Naive thymus-derived CD4-positive, alpha-beta T cell (primary cell): ENCODE measurements around the gene ABCC3. TPM values are rescaled to one million over a fixed set of nuclear protein-coding genes. Genes with fewer than 3 reads are reported as not detected.

ENCODE experiments used
- ATAC-seq: fragments of 150-1000 bp; cut with Tn5 transposase; 2 replicates; pipeline ENCODE4 v1.10.0; 2021; ENCODE audit warnings: mild to moderate bottlenecking, moderate library complexity
- CTCF ChIA-PET: fragments of 350-600 bp; sonication (Branson Sonifier 250); formaldehyde crosslinking; loops from one replicate; lab custom pipeline; 2021; ENCODE audit warnings: antibody characterized with exemption; lab: Charles Lee
- POLR2A ChIA-PET: fragments of 350-600 bp; sonication (Branson Sonifier 250); formaldehyde crosslinking; loops from one replicate; lab custom pipeline; 2021; ENCODE audit warnings: antibody characterized with exemption, inconsistent platforms; lab: Charles Lee
- DNase-seq, 9 donors: peaks; one replicate each; pipeline versions ENCODE4 v3.0.0 to v3.0.0-alpha.2; 2020 to 2022; ENCODE audit warnings: mixed read lengths in 1 of 9
- H3K27ac ChIP-seq: one replicate; pipeline ENCODE4 v1.7.0; 2013; ENCODE audit warnings: mild to moderate bottlenecking, low read depth, low read length, moderate library complexity
- H3K27me3 ChIP-seq, 2 donors: one replicate each; pipeline ENCODE4 v1.7.0; 2013; ENCODE audit warnings: low read length in 2 of 2, mild to moderate bottlenecking in 2 of 2, moderate library complexity in 2 of 2; ENCODE audit not compliant: control insufficient read depth in 2 of 2, insufficient read depth in 2 of 2
- H3K36me3 ChIP-seq, 3 experiments: 1 replicate in 2 of 3; 2 replicates in 1 of 3; pipeline ENCODE4 v1.7.0; 2013; ENCODE audit warnings: low read length in 3 of 3, mild to moderate bottlenecking in 3 of 3, moderate library complexity in 1 of 3; ENCODE audit not compliant: insufficient read depth in 3 of 3, control insufficient read depth in 2 of 3
- H3K4me1 ChIP-seq, 2 donors: one replicate each; pipeline ENCODE4 v1.7.0; 2013; ENCODE audit warnings: low read length in 2 of 2, mild to moderate bottlenecking in 2 of 2, moderate library complexity in 1 of 2; ENCODE audit not compliant: control insufficient read depth in 2 of 2, insufficient read depth in 2 of 2
- H3K4me3 ChIP-seq: 2 replicates; pipeline ENCODE4 v1.7.0; 2013; ENCODE audit warnings: mild to moderate bottlenecking, low read length
- H3K9me3 ChIP-seq, 3 experiments: 1 replicate in 2 of 3; 2 replicates in 1 of 3; pipeline ENCODE4 v1.7.0; 2013; ENCODE audit warnings: low read length in 3 of 3; ENCODE audit not compliant: control insufficient read depth in 2 of 3
- H3K27ac Mint-ChIP-seq, 9 donors: one replicate each; pipeline ENCODE4 v1.8.0; 2020 to 2022; ENCODE audit warnings: mixed read lengths in 9 of 9, mild to moderate bottlenecking in 8 of 9, moderate library complexity in 5 of 9, inconsistent platforms in 2 of 9
- H3K27me3 Mint-ChIP-seq, 5 donors: one replicate each; pipeline ENCODE4 v1.8.0; 2021 to 2022; ENCODE audit warnings: mixed read lengths in 5 of 5, mild to moderate bottlenecking in 1 of 5
- H3K36me3 Mint-ChIP-seq, 5 donors: one replicate each; pipeline ENCODE4 v1.8.0; 2020 to 2022; ENCODE audit warnings: mixed read lengths in 5 of 5, mild to moderate bottlenecking in 3 of 5, inconsistent platforms in 1 of 5
- H3K4me1 Mint-ChIP-seq, 7 donors: one replicate each; pipeline ENCODE4 v1.8.0; 2020 to 2022; ENCODE audit warnings: mixed read lengths in 7 of 7, mild to moderate bottlenecking in 3 of 7, inconsistent platforms in 1 of 7
- H3K4me3 Mint-ChIP-seq, 10 donors: one replicate each; pipeline ENCODE4 v1.8.0; 2020 to 2022; ENCODE audit warnings: mild to moderate bottlenecking in 10 of 10, mixed read lengths in 10 of 10, moderate library complexity in 6 of 10, inconsistent platforms in 2 of 10
- H3K9me3 Mint-ChIP-seq, 11 donors: one replicate each; pipeline ENCODE4 v1.8.0; 2020 to 2022; ENCODE audit warnings: mixed read lengths in 11 of 11, mild to moderate bottlenecking in 4 of 11, inconsistent platforms in 1 of 11, moderate library complexity in 1 of 11
- intact Hi-C, 2 donors: fragments of 100-400 bp; cut with micrococcal nuclease; formaldehyde crosslinking; loops; one replicate each; pipeline ENCODE4 v1.15.1; 2023
- polyA plus RNA-seq, 2 donors: library from polyadenylated mRNA; unstranded; fragments of 300-500 nt; fragmentation: Illumina TruSeq; gene quantifications; one replicate each; pipeline ENCODE4 v1.2.3, GENCODE V29; 2021
- total RNA-seq, 6 experiments: library from RNA in 5 of 6; stranded (reverse) in 5 of 6; gene quantifications; 1 replicate in 5 of 6; 2 replicates in 1 of 6; pipeline ENCODE4 v1.2.3 and lab custom pipeline; 2021 to 2026

Gene ABCC3
- total and polyA plus RNA-seq, 7 experiments from 2014 or later: 0.68 to 22.4 (median 1.3) TPM; not detected in 3

GRCh38 chr17:50697663-50698272, 63.1 kb downstream of the ABCC3 start:
- CTCF ChIA-PET: no interaction called here
- Histone ChIP-seq H3K9me3 (no peaks in the 10 kb centered on the region), H3K4me1 (peaks cover 0 to 5% of the 10 kb centered on the region in 2 donors), H3K27ac (no peak overlapping the region), H3K4me3 (no peak overlapping the region), H3K36me3 (peaks cover 9 to 78% (median 14%) of the 10 kb centered on the region in 3 experiments), H3K27me3 (no peaks in the 10 kb centered on the region)
- no peaks in the 10 kb centered on the region for H3K9me3 Mint-ChIP-seq
- H3K4me1 Mint-ChIP-seq: peaks cover 0 to 33% (median 30%) of the 10 kb centered on the region in 7 donors
- POLR2A ChIA-PET: no interaction called here
- no peak overlapping the region for H3K4me3 Mint-ChIP-seq
- ATAC-seq (no peak), DNase-seq (no peak)
- peaks cover 7 to 58% (median 28%) of the 10 kb centered on the region in 5 donors for H3K36me3 Mint-ChIP-seq
- intact Hi-C loops: loop anchor here in 1 of 2 donors (2.0 kb wide), 1 partner anchor 219 kb away; the partner anchor contains the start of gene RSAD1
- H3K27ac Mint-ChIP-seq: peak overlapping the region in 7 of 9 donors; percentile 8 to 76 (median 65)
- no peaks in the 10 kb centered on the region for H3K27me3 Mint-ChIP-seq

DNA sequence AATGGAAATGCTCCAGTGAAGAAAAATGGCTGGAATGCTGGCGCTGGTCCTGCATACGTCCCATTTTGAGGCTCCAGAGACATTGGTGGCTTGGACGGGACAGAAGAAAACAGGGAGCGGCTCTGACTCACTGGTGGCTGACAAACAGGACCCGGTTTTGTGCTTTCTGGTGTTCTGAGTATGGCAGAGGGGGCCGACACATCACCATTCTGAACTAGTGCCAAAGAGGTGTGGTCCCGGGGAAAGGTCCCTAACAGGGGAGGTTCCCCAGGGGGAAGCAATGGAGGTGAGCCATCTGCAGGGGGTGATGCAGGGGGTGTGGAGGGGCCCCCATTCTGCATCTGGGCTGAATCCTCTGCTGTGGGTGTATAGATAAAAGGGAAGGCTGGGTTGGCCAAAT, 64.7 kb downstream of the ABCC3 start:
- H3K36me3 Mint-ChIP-seq: peaks cover 6 to 56% (median 31%) of the 10 kb centered on the region in 5 donors
- ChIA-PET POLR2A (no interaction called here), CTCF (no interaction called here)
- Histone ChIP-seq H3K4me3 (no peak overlapping the region), H3K9me3 (no peaks in the 10 kb centered on the region), H3K4me1 (peaks cover 0 to 5% of the 10 kb centered on the region in 2 donors), H3K27me3 (no peaks in the 10 kb centered on the region), H3K27ac (peak overlapping the region; percentile 2), H3K36me3 (peaks cover 9 to 68% (median 14%) of the 10 kb centered on the region in 3 experiments)
- H3K27ac Mint-ChIP-seq: peak overlapping the region in 1 of 9 donors; percentile 23
- H3K9me3 Mint-ChIP-seq: no peaks in the 10 kb centered on the region
- no peaks in the 10 kb centered on the region for H3K27me3 Mint-ChIP-seq
- H3K4me3 Mint-ChIP-seq: no peak overlapping the region
- intact Hi-C loops: loop anchor here in 1 of 2 donors (2.0 kb wide), 1 partner anchor 221 kb away; the partner anchor contains the start of gene RSAD1
- DNase-seq (no peak), ATAC-seq (no peak)
- H3K4me1 Mint-ChIP-seq: peaks cover 13 to 46% (median 41%) of the 10 kb centered on the region in 7 donors

- DNase-seq (no peak), ATAC-seq (no peak)
- Mint-ChIP-seq H3K27ac (peak overlapping the region in 6 of 9 donors; percentile 15 to 64 (median 44)), H3K4me1 (peaks cover 16 to 65% (median 44%) of the 10 kb centered on the region in 7 donors), H3K36me3 (peaks cover 0 to 27% (median 19%) of the 10 kb centered on the region in 5 donors), H3K4me3 (peak overlapping the region in 3 of 10 donors; percentile 14 to 66 (median 14)), H3K9me3 (no peaks in the 10 kb centered on the region), H3K27me3 (no peaks in the 10 kb centered on the region)
- intact Hi-C loops: loop anchor here (2.0 to 10.0 kb wide), 4 partner anchors 72 to 558 kb away; partner anchors contain the start of genes LRRC59 (in 1 of the 2) and NME1 (in 1 of the 2)
- no peak overlapping the region for H3K4me3 ChIP-seq
- H3K27me3 ChIP-seq: no peaks in the 10 kb centered on the region
- no peaks in the 10 kb centered on the region for H3K9me3 ChIP-seq
- CTCF ChIA-PET: no interaction called here
- H3K4me1 ChIP-seq: peaks cover 1 to 8% of the 10 kb centered on the region in 2 donors
- H3K27ac ChIP-seq: peak overlapping the region; percentile 8
- POLR2A ChIA-PET: interaction anchor here (1.5 kb wide), 1 partner anchor 15 kb away, joined by 8 read pairs; the partner anchor contains the start of gene LUC7L3
- H3K36me3 ChIP-seq: peaks cover 6 to 37% (median 7%) of the 10 kb centered on the region in 3 experiments
Measured at GRCh38 chr17:50703162-50703561, 68.5 kb downstream of the ABCC3 start.

DNA sequence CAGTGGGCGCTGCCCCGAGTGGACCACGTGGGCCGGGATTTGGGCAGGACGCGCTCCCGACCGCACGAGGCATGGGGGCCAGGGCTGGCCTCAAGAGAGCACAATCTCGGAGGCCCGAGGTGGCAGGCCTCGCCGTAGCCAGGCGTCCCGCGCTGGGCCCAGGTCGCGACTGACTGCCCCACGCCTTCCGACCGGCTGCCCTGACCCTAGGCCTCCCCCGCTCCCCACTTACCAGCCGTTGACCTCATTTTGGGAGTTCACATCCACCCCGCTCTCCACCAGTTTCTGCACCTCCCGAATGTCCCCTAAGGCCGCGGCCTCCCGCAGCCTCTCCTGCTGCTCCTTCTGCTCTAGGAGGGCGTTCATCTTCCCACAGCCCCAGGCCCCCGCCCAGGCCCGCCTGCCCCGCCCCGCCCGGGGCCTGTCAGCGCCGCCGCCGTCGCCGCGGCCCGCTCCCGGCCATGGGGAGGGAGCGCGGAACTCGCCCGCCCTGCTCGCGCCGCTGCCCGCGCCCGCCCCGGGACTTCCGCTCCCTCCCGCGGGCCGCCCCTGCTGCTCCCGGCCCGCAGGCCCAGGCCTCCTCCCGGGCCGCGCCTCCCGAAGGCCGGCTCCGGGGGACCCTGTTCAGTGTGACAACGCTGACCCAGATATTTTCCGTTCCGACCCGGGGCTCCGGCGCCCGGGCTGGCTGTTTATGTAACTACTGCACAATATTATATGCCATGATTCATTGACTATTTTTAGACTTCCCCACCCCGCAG, 72.8 kb downstream of the ABCC3 start, which contains the start of gene ANKRD40:
TSS of gene ANKRD40 (minus strand) at position 626 of the 761 bp plus-strand sequence. CDS start at position 366, 260 bp downstream.
- Mint-ChIP-seq H3K36me3 (peaks cover 0 to 15% (median 8%) of the 10 kb centered on the region in 5 donors), H3K4me3 (peak within 1 kb of the TSS; percentile 88 to 97 (median 93)), H3K27me3 (peaks cover 0 to 2% (median 0%) of the 10 kb centered on the region in 5 donors), H3K27ac (peak within 1 kb of the TSS; percentile 93 to 99 (median 97)), H3K9me3 (no peaks in the 10 kb centered on the region), H3K4me1 (peaks cover 23 to 68% (median 47%) of the 10 kb centered on the region in 7 donors)
- Histone ChIP-seq H3K27ac (peak within 1 kb of the TSS; percentile 88), H3K9me3 (no peaks in the 10 kb centered on the region), H3K4me1 (peaks cover 13 to 20% of the 10 kb centered on the region in 2 donors), H3K36me3 (peaks cover 0 to 13% (median 0%) of the 10 kb centered on the region in 3 experiments), H3K4me3 (peak within 1 kb of the TSS; percentile 79), H3K27me3 (no peaks in the 10 kb centered on the region)
- POLR2A ChIA-PET: interaction anchor here (0.9 to 3.2 kb wide), 7 partner anchors 11 to 165 kb away, joined by 3 to 58 read pairs (median 4); partner anchors contain the start of genes LUC7L3 and TOB1
- DNase-seq (peak; percentile 87 to 95 (median 91)), ATAC-seq (peak; percentile 94)
- CTCF ChIA-PET: no interaction called here
- intact Hi-C loops: loop anchor here (1.0 to 10.0 kb wide), 12 partner anchors 12 to 563 kb away; partner anchors contain the start of genes CACNA1G (in 2 of the 2), LUC7L3 (in 2 of the 2), NME1 (in 2 of the 2) and TOB1 (in 2 of the 2)

- peak; percentile 12 for ATAC-seq
- peak overlapping the region; percentile 88 for H3K27ac ChIP-seq
- intact Hi-C loops: loop anchor here (1.0 to 10.0 kb wide), 12 partner anchors 11 to 564 kb away; partner anchors contain the start of genes CACNA1G (in 2 of the 2), LUC7L3 (in 2 of the 2), NME1 (in 2 of the 2) and TOB1 (in 2 of the 2)
- peaks cover 0 to 13% (median 0%) of the 10 kb centered on the region in 3 experiments for H3K36me3 ChIP-seq
- Mint-ChIP-seq H3K27me3 (peaks cover 0 to 7% (median 0%) of the 10 kb centered on the region in 5 donors), H3K9me3 (no peaks in the 10 kb centered on the region), H3K4me3 (peak overlapping the region; percentile 84 to 96 (median 90)), H3K36me3 (peaks cover 0 to 13% (median 8%) of the 10 kb centered on the region in 5 donors), H3K27ac (peak overlapping the region; percentile 93 to 98 (median 96)), H3K4me1 (peaks cover 19 to 63% (median 43%) of the 10 kb centered on the region in 7 donors)
- H3K9me3 ChIP-seq: no peaks in the 10 kb centered on the region
- H3K4me1 ChIP-seq: peaks cover 13 to 20% of the 10 kb centered on the region in 2 donors
- no peaks in the 10 kb centered on the region for H3K27me3 ChIP-seq
- ChIA-PET CTCF (no interaction called here), POLR2A (interaction anchor here (0.9 to 3.2 kb wide), 6 partner anchors 10 to 166 kb away, joined by 3 to 58 read pairs (median 4); partner anchors contain the start of genes LUC7L3 and TOB1)
- DNase-seq: no peak
- peak overlapping the region; percentile 79 for H3K4me3 ChIP-seq
Measured at GRCh38 chr17:50708050-50709000, 73.6 kb downstream of the ABCC3 start.
